Uterus (tissue), 2 donors: ENCODE data around the gene TRAPPC12.

Experiments
- POLR2A ChIP-seq, 2 donors: fragments of 450-650 bp; IDR thresholded peaks; one replicate each; pipeline ENCODE4 v1.6.1; 2016; ENCODE audit warnings: antibody characterized with exemption in 2 of 2, mild to moderate bottlenecking in 1 of 2, moderate library complexity in 1 of 2
- TF ChIP-seq, protein P1 (sequence below), 4 experiments: fragments of 200-600 bp in 2 of 4; fragments of 450-650 bp in 2 of 4; sonication (generic) in 2 of 4; IDR thresholded peaks; one replicate each; pipeline ENCODE4 v1.5.1; 2016 to 2019; ENCODE audit warnings: antibody characterized with exemption in 4 of 4, mild to moderate bottlenecking in 2 of 4, moderate library complexity in 1 of 4

DNA sequence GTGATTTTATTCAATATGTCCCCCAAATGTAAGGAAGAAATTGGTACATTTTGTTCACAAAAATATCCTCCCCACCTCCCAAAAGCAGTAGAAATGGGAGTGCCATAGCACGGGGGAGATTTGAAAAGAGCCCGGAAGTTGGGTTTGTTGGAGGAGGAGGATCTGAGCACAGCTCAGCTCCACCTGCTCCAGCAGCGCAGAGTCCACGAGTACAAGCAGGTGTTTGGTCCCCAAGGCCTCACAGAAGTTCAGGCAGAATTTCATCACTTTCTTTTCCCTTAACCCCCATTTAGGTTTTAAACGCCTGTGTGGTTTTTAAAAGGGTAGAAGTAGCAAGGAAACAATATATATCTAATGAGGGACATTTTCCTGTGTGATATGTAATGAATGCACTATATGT lies 56.0 kb downstream of the TRAPPC12 start:
- TF ChIP-seq, protein P1, sequence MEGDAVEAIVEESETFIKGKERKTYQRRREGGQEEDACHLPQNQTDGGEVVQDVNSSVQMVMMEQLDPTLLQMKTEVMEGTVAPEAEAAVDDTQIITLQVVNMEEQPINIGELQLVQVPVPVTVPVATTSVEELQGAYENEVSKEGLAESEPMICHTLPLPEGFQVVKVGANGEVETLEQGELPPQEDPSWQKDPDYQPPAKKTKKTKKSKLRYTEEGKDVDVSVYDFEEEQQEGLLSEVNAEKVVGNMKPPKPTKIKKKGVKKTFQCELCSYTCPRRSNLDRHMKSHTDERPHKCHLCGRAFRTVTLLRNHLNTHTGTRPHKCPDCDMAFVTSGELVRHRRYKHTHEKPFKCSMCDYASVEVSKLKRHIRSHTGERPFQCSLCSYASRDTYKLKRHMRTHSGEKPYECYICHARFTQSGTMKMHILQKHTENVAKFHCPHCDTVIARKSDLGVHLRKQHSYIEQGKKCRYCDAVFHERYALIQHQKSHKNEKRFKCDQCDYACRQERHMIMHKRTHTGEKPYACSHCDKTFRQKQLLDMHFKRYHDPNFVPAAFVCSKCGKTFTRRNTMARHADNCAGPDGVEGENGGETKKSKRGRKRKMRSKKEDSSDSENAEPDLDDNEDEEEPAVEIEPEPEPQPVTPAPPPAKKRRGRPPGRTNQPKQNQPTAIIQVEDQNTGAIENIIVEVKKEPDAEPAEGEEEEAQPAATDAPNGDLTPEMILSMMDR (IDR thresholded peaks at IDR 0.05), result no peak
- no peak for TF ChIP-seq POLR2A (IDR thresholded peaks at IDR 0.05)
